ENCODE measurements around the gene ELOA2. TPM values are rescaled to one million over a fixed set of nuclear protein-coding genes. Genes with fewer than 3 reads are reported as not detected.

The ELOA2 gene
- polyA plus RNA-seq, 3 donors, result not detected

- no peak overlapping the region for H3K9ac ChIP-seq (ENCODE audit: insufficient read depth, low read length, poor library complexity, severe bottlenecking)
- Mint-ChIP-seq H3K27ac (no peak overlapping the region), H3K36me3 (no peaks in the 10 kb centered on the region), H3K4me3 (no peak overlapping the region), H3K4me1 (no peaks in the 10 kb centered on the region), H3K9me3 (peaks cover 0 to 5% (median 3%) of the 10 kb centered on the region in 7 donors), H3K27me3 (ENCODE audit: low read depth in 3 of 3) (peaks cover 0 to 5% (median 3%) of the 10 kb centered on the region in 3 donors)
- TF ChIP-seq CTCF (IDR thresholded peaks at IDR 0.05), result no peak
- H3K27ac ChIP-seq (ENCODE audit: low read depth in 1 of 2, low read length in 2 of 2), result no peak overlapping the region
- H3K9me3 ChIP-seq (replicated peaks in 1 of 2; ENCODE audit: control insufficient read depth in 1 of 2, insufficient read depth in 1 of 2, low read length in 2 of 2), result no peaks in the 10 kb centered on the region
- no peak overlapping the region for H3K4me3 ChIP-seq (replicated peaks in 1 of 3; ENCODE audit: low read depth in 2 of 3, low read length in 3 of 3)
- H3K79me2 ChIP-seq (ENCODE audit: insufficient read depth, low read length), result no peaks in the 10 kb centered on the region
- H3K27me3 ChIP-seq (ENCODE audit: control insufficient read depth in 2 of 2, insufficient read depth in 2 of 2, low read length in 2 of 2), result no peaks in the 10 kb centered on the region
- no peaks in the 10 kb centered on the region for H4K20me1 ChIP-seq (ENCODE audit: insufficient read depth, low read length)
- H2AFZ ChIP-seq (ENCODE audit: insufficient read depth, low read depth, low read length, poor library complexity, severe bottlenecking), result no peak overlapping the region
- H3K4me1 ChIP-seq (ENCODE audit: control insufficient read depth in 1 of 2, insufficient read depth in 2 of 2, low read length in 2 of 2), result no peaks in the 10 kb centered on the region
- no peak overlapping the region for H3K4me2 ChIP-seq (replicated peaks; ENCODE audit: extremely low read depth, low read length, poor library complexity, severe bottlenecking)
- intact Hi-C loops (cut with micrococcal nuclease), result no loop called here
- no CpG with 5 or more reads among the region's 6 CpGs for WGBS (ENCODE audit: insufficient coverage)
- no peak for DNase-seq
- H3K36me3 ChIP-seq (replicated peaks in 1 of 2; ENCODE audit: control insufficient read depth in 1 of 2, insufficient read depth in 2 of 2, low read length in 2 of 2), result no peaks in the 10 kb centered on the region
Measured at GRCh38 chr18:47040982-47041381, 5.6 kb upstream of the ELOA2 start.

GRCh38 chr18:47036927-47037578, 1.6 kb upstream of the ELOA2 start:
- Mint-ChIP-seq H3K9me3 (peaks cover 25 to 39% (median 30%) of the 10 kb centered on the region in 7 donors), H3K27me3 (ENCODE audit: low read depth in 3 of 3) (peaks cover 0 to 3% (median 3%) of the 10 kb centered on the region in 3 donors), H3K27ac (no peak overlapping the region), H3K36me3 (no peaks in the 10 kb centered on the region), H3K4me3 (no peak overlapping the region), H3K4me1 (no peaks in the 10 kb centered on the region)
- no CpG with 5 or more reads among the region's 3 CpGs for WGBS (ENCODE audit: insufficient coverage)
- H3K36me3 ChIP-seq (replicated peaks in 1 of 2; ENCODE audit: control insufficient read depth in 1 of 2, insufficient read depth in 2 of 2, low read length in 2 of 2), result no peaks in the 10 kb centered on the region
- DNase-seq, result no peak
- no peaks in the 10 kb centered on the region for H3K4me1 ChIP-seq (ENCODE audit: control insufficient read depth in 1 of 2, insufficient read depth in 2 of 2, low read length in 2 of 2)
- no peak overlapping the region for H3K4me2 ChIP-seq (replicated peaks; ENCODE audit: extremely low read depth, low read length, poor library complexity, severe bottlenecking)
- peaks cover 32 to 36% of the 10 kb centered on the region in 2 donors for H3K9me3 ChIP-seq (replicated peaks in 1 of 2; ENCODE audit: control insufficient read depth in 1 of 2, insufficient read depth in 1 of 2, low read length in 2 of 2)
- no peak overlapping the region for H3K27ac ChIP-seq (ENCODE audit: low read depth in 1 of 2, low read length in 2 of 2)
- intact Hi-C loops (cut with micrococcal nuclease), result no loop called here
- no peak overlapping the region for H2AFZ ChIP-seq (ENCODE audit: insufficient read depth, low read depth, low read length, poor library complexity, severe bottlenecking)
- no peaks in the 10 kb centered on the region for H3K27me3 ChIP-seq (ENCODE audit: control insufficient read depth in 2 of 2, insufficient read depth in 2 of 2, low read length in 2 of 2)
- H3K9ac ChIP-seq (ENCODE audit: insufficient read depth, low read length, poor library complexity, severe bottlenecking), result no peak overlapping the region
- no peaks in the 10 kb centered on the region for H3K79me2 ChIP-seq (ENCODE audit: insufficient read depth, low read length)
- H3K4me3 ChIP-seq (replicated peaks in 1 of 3; ENCODE audit: low read depth in 2 of 3, low read length in 3 of 3), result no peak overlapping the region
- TF ChIP-seq CTCF (IDR thresholded peaks at IDR 0.05), result no peak
- no peaks in the 10 kb centered on the region for H4K20me1 ChIP-seq (ENCODE audit: insufficient read depth, low read length)
